A549 (cell line): ENCODE measurements around the gene KIRREL2. TPM values are rescaled to one million over a fixed set of nuclear protein-coding genes. Genes with fewer than 3 reads are reported as not detected.

ENCODE experiments used
- ATAC-seq, 2 experiments: fragments of 200-7000 bp in 1 of 2; fragments of >200 bp in 1 of 2; cut with Nextera tagmentation in 1 of 2; cut with Tn5 transposase in 1 of 2; 3 replicates each; pipeline versions ENCODE4 v1.8.0 to v1.9.1; 2018 to 2020; ENCODE audit warnings: mild to moderate bottlenecking in 1 of 2, moderate library complexity in 1 of 2
- CTCF ChIA-PET: fragments of 300-600 bp; sonication (Branson Sonifier 250); formaldehyde crosslinking; extraction: SDS; loops from one replicate; lab custom pipeline; 2021; ENCODE audit warnings: antibody characterized with exemption, inconsistent platforms; lab: Yijun Ruan, JAX
- POLR2A ChIA-PET: fragments of 350-600 bp; formaldehyde crosslinking; extraction: SDS; loops from one replicate; lab custom pipeline; 2021; ENCODE audit warnings: antibody characterized with exemption, inconsistent platforms; lab: Yijun Ruan, JAX
- DNase-seq, 2 experiments: peaks; one replicate each; pipeline versions ENCODE4 v3.0.0 to v3.0.0-alpha.2; 2011 to 2016; ENCODE audit warnings: low read depth in 1 of 2, low spot score in 1 of 2
- FAIRE-seq: peaks from 2 replicates; lab custom pipeline; 2011; peaks lifted over from hg19 to GRCh38; lab: Jason Lieb, UNC
- H3K27ac ChIP-seq, 2 experiments: fragments of >200 bp; sonication (Bioruptor Twin); formaldehyde crosslinking; 3 replicates each; pipeline ENCODE4 v1.5.1; 2016 to 2017
- H3K4me1 ChIP-seq: fragments of >200 bp; sonication (Bioruptor Twin); formaldehyde crosslinking; 3 replicates; pipeline ENCODE4 v1.6.1; 2016
- H3K4me2 ChIP-seq: fragments of >200 bp; sonication (Bioruptor Twin); formaldehyde crosslinking; 3 replicates; pipeline ENCODE4 v1.6.1; 2016
- H3K4me3 ChIP-seq: fragments of >200 bp; sonication (Bioruptor Twin); formaldehyde crosslinking; 3 replicates; pipeline ENCODE4 v1.5.1; 2016
- H3K9me3 ChIP-seq: fragments of >200 bp; sonication (Bioruptor Twin); formaldehyde crosslinking; 3 replicates; pipeline ENCODE4 v1.6.1; 2016
- BCL3 ChIP-seq: fragments of >200 bp; sonication (Bioruptor Twin); formaldehyde crosslinking; IDR thresholded peaks from 3 replicates; pipeline ENCODE4 v1.6.1; 2016
- CBX8 ChIP-seq: fragments of 200-600 bp; sonication (generic); IDR thresholded peaks from 2 replicates; pipeline ENCODE4 v1.6.1; 2016
- CEBPB ChIP-seq, 2 experiments: fragments of >200 bp in 1 of 2; sonication (Bioruptor Twin) in 1 of 2; formaldehyde crosslinking in 1 of 2; IDR thresholded peaks; 2 replicates each; pipeline ENCODE4 v1.6.1; 2012 to 2016
- CTCF ChIP-seq: fragments of >200 bp; sonication (Bioruptor Twin); formaldehyde crosslinking; IDR thresholded peaks from 3 replicates; pipeline ENCODE4 v1.5.1; 2016
- E2F6 ChIP-seq: IDR thresholded peaks from 2 replicates; pipeline ENCODE4 v1.6.1; 2012; ENCODE audit warnings: low read depth, borderline replicate concordance
- EHMT2 ChIP-seq: fragments of 200-600 bp; sonication (generic); IDR thresholded peaks from 2 replicates; pipeline ENCODE4 v1.6.1; 2016; ENCODE audit warnings: antibody characterized with exemption, low read depth, mild to moderate bottlenecking, moderate library complexity
- GATA3 ChIP-seq: IDR thresholded peaks from 2 replicates; pipeline ENCODE4 v1.6.1; 2012; ENCODE audit warnings: borderline replicate concordance
- HMGXB4 ChIP-seq: fragments of 250-450 bp; sonication (Bioruptor Pico); IDR thresholded peaks from 2 replicates; pipeline ENCODE4 v1.5.0; 2021; ENCODE audit warnings: mild to moderate bottlenecking, moderate library complexity, borderline replicate concordance
- HOXA7 ChIP-seq: fragments of 250-450 bp; sonication (Bioruptor Pico); IDR thresholded peaks from 2 replicates; pipeline ENCODE4 v1.5.0; 2020; ENCODE audit warnings: mild to moderate bottlenecking, moderate library complexity
- JUN ChIP-seq, 2 experiments: fragments of >200 bp; sonication (Bioruptor Twin); formaldehyde crosslinking; IDR thresholded peaks; 2 replicates in 1 of 2; 3 replicates in 1 of 2; pipeline ENCODE4 v1.6.1; 2016 to 2017
- KDM1A ChIP-seq: fragments of 200-600 bp; sonication (generic); IDR thresholded peaks from 2 replicates; pipeline ENCODE4 v1.6.1; 2016; ENCODE audit warnings: low read depth, mild to moderate bottlenecking
- KDM5A ChIP-seq: fragments of 200-600 bp; sonication (generic); IDR thresholded peaks from 2 replicates; pipeline ENCODE4 v1.6.1; 2016; ENCODE audit warnings: antibody characterized with exemption, mild to moderate bottlenecking
- MAX ChIP-seq: IDR thresholded peaks from 2 replicates; pipeline ENCODE4 v1.6.1; 2012
- MAZ ChIP-seq: fragments of 150-350 bp; IDR thresholded peaks from 2 replicates; pipeline ENCODE4 v1.6.1; 2014; ENCODE audit warnings: antibody characterized with exemption, low read depth, low read length, borderline replicate concordance
- MYC ChIP-seq: IDR thresholded peaks from 2 replicates; pipeline ENCODE4 v1.6.1; 2012; ENCODE audit warnings: mild to moderate bottlenecking, inconsistent platforms, low read length, improper control_type of control experiment, borderline replicate concordance
- NPAS2 ChIP-seq: fragments of 250-450 bp; sonication (Bioruptor Pico); IDR thresholded peaks from 2 replicates; pipeline ENCODE4 v1.8.0; 2022; ENCODE audit warnings: mild to moderate bottlenecking, moderate library complexity, borderline replicate concordance
- NR3C1 ChIP-seq: fragments of >200 bp; sonication (Bioruptor Twin); formaldehyde crosslinking; IDR thresholded peaks from 3 replicates; pipeline ENCODE4 v1.6.1; 2017
- POLR2A ChIP-seq: IDR thresholded peaks from 2 replicates; pipeline ENCODE4 v1.6.1; 2012; ENCODE audit warnings: mild to moderate bottlenecking, low read length
- RAD21 ChIP-seq, 2 experiments: fragments of >200 bp in 1 of 2; sonication (Bioruptor Twin) in 1 of 2; formaldehyde crosslinking in 1 of 2; IDR thresholded peaks in 1 of 2; conservative IDR thresholded peaks in 1 of 2; 2 replicates in 1 of 2; 3 replicates in 1 of 2; pipeline ENCODE4 v1.6.1; 2012 to 2018; ENCODE audit warnings: inconsistent platforms in 1 of 2
- RFX5 ChIP-seq: fragments of 450-650 bp; IDR thresholded peaks from 2 replicates; pipeline ENCODE4 v1.7.1; 2014; ENCODE audit warnings: antibody characterized with exemption, mild to moderate bottlenecking, moderate library complexity
- RNF2 ChIP-seq: fragments of 200-600 bp; sonication (generic); IDR thresholded peaks from 2 replicates; pipeline ENCODE4 v1.6.1; 2016; ENCODE audit warnings: low read depth, mild to moderate bottlenecking, antibody characterized with exemption, moderate library complexity, borderline replicate concordance
- SMC3 ChIP-seq: fragments of >200 bp; sonication (Bioruptor Twin); formaldehyde crosslinking; IDR thresholded peaks from 3 replicates; pipeline ENCODE4 v1.6.1; 2018; ENCODE audit warnings: inconsistent platforms
- SREBF2 ChIP-seq: fragments of 450-650 bp; IDR thresholded peaks from 2 replicates; pipeline ENCODE4 v1.6.1; 2014; ENCODE audit warnings: mild to moderate bottlenecking, moderate library complexity
- TP53 ChIP-seq: fragments of 250-450 bp; sonication (Bioruptor Pico); IDR thresholded peaks from 2 replicates; pipeline ENCODE4 v1.5.0; 2021; ENCODE audit warnings: mild to moderate bottlenecking, moderate library complexity
- ZC3H11A ChIP-seq: fragments of 450-650 bp; IDR thresholded peaks from 2 replicates; pipeline ENCODE4 v1.6.1; 2014; ENCODE audit warnings: antibody characterized with exemption, mild to moderate bottlenecking
- ZFP36 ChIP-seq: fragments of 450-650 bp; IDR thresholded peaks from 2 replicates; pipeline ENCODE4 v1.6.1; 2014; ENCODE audit warnings: borderline replicate concordance; ENCODE audit not compliant: partially characterized antibody
- ZSCAN20 ChIP-seq: fragments of 250-450 bp; sonication (Bioruptor Pico); IDR thresholded peaks from 2 replicates; pipeline ENCODE4 v1.8.0; 2022; ENCODE audit warnings: mild to moderate bottlenecking, moderate library complexity
- WGBS: methylation state at CpG from one replicate; pipeline ENCODE4 v1.1.6; 2017; ENCODE audit errors: missing lambda C conversion rate; 5-methylcytosine and 5-hydroxymethylcytosine counted together
- polyA plus RNA-seq, 4 experiments: library from polyadenylated mRNA; depleted of rRNA in 3 of 4; stranded (reverse); fragments of >200 nt; fragmentation: RNase III in 1 of 4; extraction: RNeasy Plus Mini Kit Qiagen cat#74134 plus additional on column Dnase treatment in 1 of 4; gene quantifications; 2 replicates in 3 of 4; 3 replicates in 1 of 4; pipeline ENCODE4 v1.2.3, GENCODE V29; 2011 to 2017

KIRREL2 gene
- polyA plus RNA-seq, 2 of the 4 experiments (the other 2 are of a cell fraction) = 0.26 to 0.54 TPM

GRCh38 chr19:35879770-35880317, 23.1 kb downstream of the KIRREL2 start (continued):
- TF ChIP-seq CEBPB (IDR thresholded peaks at IDR 0.05) = no peak
- no peak for TF ChIP-seq RFX5
- TF ChIP-seq ZC3H11A = no peak
- no peak for TF ChIP-seq NR3C1
- TF ChIP-seq SMC3 = no peak; the same call in 1 of the 3 replicates
- no peak for TF ChIP-seq GATA3
- peak; percentile 73; the same call in 1 of the 2 replicates for TF ChIP-seq TP53 (CRISPR knock-in tag)
- peak; percentile 87; the same call in 1 of the 2 replicates for TF ChIP-seq ZSCAN20
- no peak for TF ChIP-seq MAZ
- TF ChIP-seq SREBF2 = no peak
- TF ChIP-seq KDM5A = no peak
- no peak for TF ChIP-seq CTCF
- no peak for TF ChIP-seq KDM1A
- TF ChIP-seq MAX = peak; percentile 82
- TF ChIP-seq HOXA7 (CRISPR knock-in tag) = no peak
- TF ChIP-seq NPAS2 = peak; percentile 80; the same call in 1 of the 2 replicates
- no peak for TF ChIP-seq MYC
- no peak for TF ChIP-seq BCL3
- no peak; a peak in 1 of 5 replicates for TF ChIP-seq JUN (IDR thresholded peaks at IDR 0.05)
- peak; percentile 60; the same call in 1 of the 2 replicates for TF ChIP-seq HMGXB4 (CRISPR knock-in tag)
- no peak for TF ChIP-seq POLR2A
- no peak for TF ChIP-seq RNF2
- no peak for TF ChIP-seq ZFP36
- peak; percentile 100 for TF ChIP-seq EHMT2

- peaks cover 7% of the 10 kb centered on the region for H3K4me1 ChIP-seq
- CTCF ChIA-PET = interaction anchor here (0.6 to 17.6 kb wide), 53 partner anchors 9 to 290 kb away, joined by 3 to 402 read pairs (median 4); partner anchors contain the start of genes APLP1, COX6B1, LIN37 and NFKBID
- no peak overlapping the region for H3K4me2 ChIP-seq
- POLR2A ChIA-PET = interaction anchor here (0.6 kb wide), 1 partner anchor 12 kb away, joined by 3 read pairs; no protein-coding TSS in a partner anchor
- FAIRE-seq (peak; percentile 97), DNase-seq (peak; percentile 87 to 91), ATAC-seq (peak; percentile 55 to 56; a peak in 4 of 6 replicates)
- no peak overlapping the region for H3K4me3 ChIP-seq
- WGBS = 13% methylated on average over 8 of the region's 8 CpGs
- no peaks in the 10 kb centered on the region for H3K9me3 ChIP-seq
- no peak overlapping the region for H3K27ac ChIP-seq
- peak; percentile 98 for TF ChIP-seq SMC3
- TF ChIP-seq E2F6 = no peak
- no peak for TF ChIP-seq CBX8
- TF ChIP-seq CTCF = peak; percentile 98
- peak; percentile 96 to 97 for TF ChIP-seq RAD21 (conservative IDR thresholded peaks at IDR 0.05 in 1 of 2, IDR thresholded peaks at IDR 0.05 in 1 of 2)
These were observed 25.6 kb downstream of the KIRREL2 start for GRCh38 chr19:35882114-35882832.
